MCF 10A (cell line): ENCODE data around the gene MAPK14. TPM values are rescaled to one million over a fixed set of nuclear protein-coding genes. Genes with fewer than 3 reads are reported as not detected.

ENCODE experiments used
- BruUV-seq: library from RNA; stranded (reverse); fragments of 400-500 nt; replicated peaks from 2 replicates; lab custom pipeline; 2021; lab: Mats Ljungman, UMichigan
- CTCF ChIA-PET: fragments of 300-600 bp; sonication (Branson Sonifier 250); formaldehyde crosslinking; extraction: SDS; loops from one replicate; lab custom pipeline; 2021; ENCODE audit warnings: antibody characterized with exemption, inconsistent platforms; lab: Yijun Ruan, JAX
- POLR2A ChIA-PET: fragments of 300-600, 350-650 bp; sonication (Branson Sonifier 250); formaldehyde crosslinking; extraction: SDS; loops from one replicate; lab custom pipeline; 2020; ENCODE audit warnings: antibody characterized with exemption, inconsistent platforms; lab: Yijun Ruan, JAX
- DNase-seq: peaks from one replicate; pipeline ENCODE4 v3.0.0-alpha.2; 2018; ENCODE audit not compliant: unreplicated experiment
- H3K27ac Mint-ChIP-seq: one replicate; pipeline ENCODE4 v1.8.0; 2022; ENCODE audit warnings: mild to moderate bottlenecking, low read depth, mixed read lengths; ENCODE audit not compliant: unreplicated experiment
- H3K27me3 Mint-ChIP-seq: one replicate; pipeline ENCODE4 v1.8.0; 2022; ENCODE audit warnings: mixed read lengths; ENCODE audit not compliant: insufficient read depth, unreplicated experiment
- H3K36me3 Mint-ChIP-seq: one replicate; pipeline ENCODE4 v1.8.0; 2022; ENCODE audit warnings: mild to moderate bottlenecking, moderate library complexity, mixed read lengths; ENCODE audit not compliant: insufficient read depth, unreplicated experiment
- H3K4me1 Mint-ChIP-seq: one replicate; pipeline ENCODE4 v1.8.0; 2022; ENCODE audit warnings: mixed read lengths; ENCODE audit not compliant: insufficient read depth, unreplicated experiment
- H3K4me3 Mint-ChIP-seq: one replicate; pipeline ENCODE4 v1.8.0; 2022; ENCODE audit warnings: mild to moderate bottlenecking, moderate library complexity, mixed read lengths; ENCODE audit not compliant: unreplicated experiment
- H3K9me3 Mint-ChIP-seq: one replicate; pipeline ENCODE4 v1.8.0; 2022; ENCODE audit warnings: mixed read lengths; ENCODE audit not compliant: unreplicated experiment
- CTCF ChIP-seq: fragments of 200-600 bp; IDR thresholded peaks from one replicate; pipeline ENCODE4 v1.8.0; 2022; ENCODE audit warnings: antibody characterized with exemption, mild to moderate bottlenecking; ENCODE audit not compliant: unreplicated experiment
- intact Hi-C: fragments of 100-400 bp; cut with micrococcal nuclease; formaldehyde crosslinking; loops from 2 replicates; pipeline ENCODE4 v1.14.1; 2022
- total RNA-seq: library from RNA; stranded (reverse); gene quantifications from 2 replicates; pipeline ENCODE4 v1.2.3, GENCODE V29; 2022

The MAPK14 gene
- total RNA-seq, 1 experiment from 2014 or later, result 42.9 TPM

GRCh38 chr6:36054956-36055355, 27.3 kb downstream of the MAPK14 start:
- POLR2A ChIA-PET, result interaction anchor here (0.6 to 1.4 kb wide), 2 partner anchors 26 to 242 kb away, joined by 3 read pairs; no protein-coding TSS in a partner anchor
- no peaks in the 10 kb centered on the region for H3K9me3 Mint-ChIP-seq
- H3K27me3 Mint-ChIP-seq, result no peaks in the 10 kb centered on the region
- H3K4me3 Mint-ChIP-seq, result no peak overlapping the region
- CTCF ChIA-PET, result no interaction called here
- H3K36me3 Mint-ChIP-seq, result peaks cover 36% of the 10 kb centered on the region
- H3K27ac Mint-ChIP-seq, result no peak overlapping the region
- intact Hi-C loops, result no loop called here
- BruUV-seq, result no TSS peak
- no peak for DNase-seq
- H3K4me1 Mint-ChIP-seq, result no peaks in the 10 kb centered on the region
- no peak for TF ChIP-seq CTCF

GRCh38 chr6:36056178-36056577, 28.6 kb downstream of the MAPK14 start:
- no TSS peak for BruUV-seq
- H3K4me1 Mint-ChIP-seq, result no peaks in the 10 kb centered on the region
- intact Hi-C loops, result no loop called here
- no peak overlapping the region for H3K4me3 Mint-ChIP-seq
- no peak for DNase-seq
- H3K9me3 Mint-ChIP-seq, result no peaks in the 10 kb centered on the region
- H3K27ac Mint-ChIP-seq, result no peak overlapping the region
- POLR2A ChIA-PET, result interaction anchor here (0.6 to 1.4 kb wide), 2 partner anchors 27 to 131 kb away, joined by 3 read pairs; no protein-coding TSS in a partner anchor
- CTCF ChIA-PET, result interaction anchor here (0.5 to 1.0 kb wide), 3 partner anchors 9 to 285 kb away, joined by 3 to 4 read pairs (median 3); no protein-coding TSS in a partner anchor
- peaks cover 44% of the 10 kb centered on the region for H3K36me3 Mint-ChIP-seq
- H3K27me3 Mint-ChIP-seq, result no peaks in the 10 kb centered on the region
- no peak for TF ChIP-seq CTCF

- BruUV-seq, result no TSS peak
- no peak for TF ChIP-seq CTCF
- H3K36me3 Mint-ChIP-seq, result peaks cover 23% of the 10 kb centered on the region
- no peak overlapping the region for H3K4me3 Mint-ChIP-seq
- peaks cover 12% of the 10 kb centered on the region for H3K4me1 Mint-ChIP-seq
- no peak for DNase-seq
- ChIA-PET POLR2A (interaction anchor here (0.7 to 1.6 kb wide), 2 partner anchors 8 to 11 kb away, joined by 3 to 4 read pairs; no protein-coding TSS in a partner anchor), CTCF (interaction anchor here (1.2 kb wide), 1 partner anchor 13 kb away, joined by 4 read pairs; no protein-coding TSS in a partner anchor)
- intact Hi-C loops, result no loop called here
- H3K27me3 Mint-ChIP-seq, result no peaks in the 10 kb centered on the region
- no peaks in the 10 kb centered on the region for H3K9me3 Mint-ChIP-seq
- no peak overlapping the region for H3K27ac Mint-ChIP-seq
Observed at GRCh38 chr6:36061236-36061635, 33.6 kb downstream of the MAPK14 start.

- CTCF ChIA-PET, result interaction anchor here (1.2 kb wide), 1 partner anchor 12 kb away, joined by 4 read pairs; no protein-coding TSS in a partner anchor
- intact Hi-C loops, result no loop called here
Observed at GRCh38 chr6:36062247-36062646, 34.6 kb downstream of the MAPK14 start.

More at GRCh38 chr6:36062247-36062646, 34.6 kb downstream of the MAPK14 start:
- no peaks in the 10 kb centered on the region for H3K27me3 Mint-ChIP-seq
- H3K36me3 Mint-ChIP-seq, result peaks cover 21% of the 10 kb centered on the region
- H3K27ac Mint-ChIP-seq, result no peak overlapping the region
- BruUV-seq, result no TSS peak
- no peak for TF ChIP-seq CTCF
- H3K4me3 Mint-ChIP-seq, result no peak overlapping the region
- no peak for DNase-seq
- peaks cover 18% of the 10 kb centered on the region for H3K4me1 Mint-ChIP-seq
- POLR2A ChIA-PET, result interaction anchor here (1.6 kb wide), 1 partner anchor 10 kb away, joined by 4 read pairs; no protein-coding TSS in a partner anchor
- no peaks in the 10 kb centered on the region for H3K9me3 Mint-ChIP-seq
